NCI-H1417 treated with DMSO at 0.1 percent for 48 hours (cell line): Measurements from ENCODE around the gene TSKU.

Experiments used
- DNase-seq: peaks from one replicate; lab custom pipeline; 2025; lab: John Stamatoyannopoulos, UW

Gene TSKU

GRCh38 chr11:76752321-76753143, 30.6 kb upstream of the TSKU start:
- DNase-seq = no peak

GRCh38 chr11:76753449-76753848, 29.7 kb upstream of the TSKU start:
- no peak for DNase-seq

GRCh38 chr11:76753950-76754349, 29.2 kb upstream of the TSKU start:
- DNase-seq = no peak

GRCh38 chr11:76756341-76756741, 26.8 kb upstream of the TSKU start:
- DNase-seq = no peak

GRCh38 chr11:76758311-76758710, 24.8 kb upstream of the TSKU start:
- DNase-seq = no peak

GRCh38 chr11:76759092-76759491, 24.1 kb upstream of the TSKU start:
- no peak for DNase-seq

- DNase-seq = no peak
Measured at GRCh38 chr11:76759517-76759916, 23.6 kb upstream of the TSKU start.

- DNase-seq = no peak
Measured at GRCh38 chr11:76760236-76760635, 22.9 kb upstream of the TSKU start.

GRCh38 chr11:76761718-76762355, 21.3 kb upstream of the TSKU start:
- no peak for DNase-seq

- no peak for DNase-seq
Measured at GRCh38 chr11:76762356-76762752, 20.8 kb upstream of the TSKU start.

- no peak for DNase-seq
Measured at GRCh38 chr11:76762867-76763572, 20.1 kb upstream of the TSKU start.

- DNase-seq = no peak
Measured at GRCh38 chr11:76763573-76764346, 19.4 kb upstream of the TSKU start.

GRCh38 chr11:76764941-76765665, 18.1 kb upstream of the TSKU start:
- DNase-seq = no peak

GRCh38 chr11:76765863-76766350, 17.2 kb upstream of the TSKU start:
- no peak for DNase-seq

- no peak for DNase-seq
Measured at GRCh38 chr11:76766521-76766920, 16.6 kb upstream of the TSKU start.

GRCh38 chr11:76767659-76768058, 15.5 kb upstream of the TSKU start:
- DNase-seq = no peak

- DNase-seq = no peak
Measured at GRCh38 chr11:76768088-76768908, 14.9 kb upstream of the TSKU start.

- DNase-seq = no peak
Measured at GRCh38 chr11:76768909-76769560, 14.1 kb upstream of the TSKU start.

- DNase-seq = no peak
Measured at GRCh38 chr11:76769645-76770586, 13.2 kb upstream of the TSKU start.
